Measurements from ENCODE around the gene PKN1.

GRCh38 chr19:14443632-14444216, 10.6 kb downstream of the PKN1 start:
- TF ChIP-seq, protein P1, sequence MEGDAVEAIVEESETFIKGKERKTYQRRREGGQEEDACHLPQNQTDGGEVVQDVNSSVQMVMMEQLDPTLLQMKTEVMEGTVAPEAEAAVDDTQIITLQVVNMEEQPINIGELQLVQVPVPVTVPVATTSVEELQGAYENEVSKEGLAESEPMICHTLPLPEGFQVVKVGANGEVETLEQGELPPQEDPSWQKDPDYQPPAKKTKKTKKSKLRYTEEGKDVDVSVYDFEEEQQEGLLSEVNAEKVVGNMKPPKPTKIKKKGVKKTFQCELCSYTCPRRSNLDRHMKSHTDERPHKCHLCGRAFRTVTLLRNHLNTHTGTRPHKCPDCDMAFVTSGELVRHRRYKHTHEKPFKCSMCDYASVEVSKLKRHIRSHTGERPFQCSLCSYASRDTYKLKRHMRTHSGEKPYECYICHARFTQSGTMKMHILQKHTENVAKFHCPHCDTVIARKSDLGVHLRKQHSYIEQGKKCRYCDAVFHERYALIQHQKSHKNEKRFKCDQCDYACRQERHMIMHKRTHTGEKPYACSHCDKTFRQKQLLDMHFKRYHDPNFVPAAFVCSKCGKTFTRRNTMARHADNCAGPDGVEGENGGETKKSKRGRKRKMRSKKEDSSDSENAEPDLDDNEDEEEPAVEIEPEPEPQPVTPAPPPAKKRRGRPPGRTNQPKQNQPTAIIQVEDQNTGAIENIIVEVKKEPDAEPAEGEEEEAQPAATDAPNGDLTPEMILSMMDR (IDR thresholded peaks at IDR 0.05; ENCODE audit: borderline replicate concordance, extremely low read depth, low read length, poor library complexity, severe bottlenecking) = no peak
- TF ChIP-seq EZH2 (IDR thresholded peaks at IDR 0.05; ENCODE audit: borderline replicate concordance, low read depth, low read length, severe bottlenecking) = no peak
